Measurements from ENCODE around the gene ITPKB. TPM values are rescaled to one million over a fixed set of nuclear protein-coding genes. Genes with fewer than 3 reads are reported as not detected.
A peak's percentile ranks its signal among the peaks of the same experiment; 100 is the strongest.
"Not testable (repeated sequence)": the region's sequence is repeated elsewhere in the genome, so short reads cannot be mapped to it uniquely, and the experiment has no call there.

ITPKB gene
- total and polyA plus RNA-seq, 4 donors, result 2.1 to 31.8 (median 11.7) TPM

GRCh38 chr1:226747519-226748263, 8.6 kb upstream of the ITPKB start:
- H3K4me3 ChIP-seq (ENCODE audit: low read length in 2 of 2); H3K9me3 ChIP-seq (ENCODE audit: control insufficient read depth, low read length); ATAC-seq (ENCODE audit: low FRiP score); intact Hi-C loops (cut with DNase I); H3K4me1 ChIP-seq (ENCODE audit: control insufficient read depth in 1 of 2, insufficient read depth in 2 of 2, low read length in 2 of 2); H3K27ac ChIP-seq (ENCODE audit: low read depth in 1 of 2, low read length in 2 of 2); H3K27me3 ChIP-seq (ENCODE audit: control insufficient read depth in 1 of 2, insufficient read depth in 2 of 2, low read length in 1 of 2); DNase-seq; H3K36me3 ChIP-seq (ENCODE audit: control insufficient read depth in 1 of 2, insufficient read depth in 2 of 2, low read length in 1 of 2): not testable (repeated sequence)
- WGBS, 2 donors, result 95 to 97% methylated on average over 17 of the region's 17 CpGs

- ATAC-seq (ENCODE audit: low FRiP score) (no peak), DNase-seq (no peak)
- intact Hi-C loops (cut with DNase I), result no loop called here
- Histone ChIP-seq H3K27me3 (ENCODE audit: control insufficient read depth in 1 of 2, insufficient read depth in 2 of 2, low read length in 1 of 2) (no peaks in the 10 kb centered on the region), H3K27ac (ENCODE audit: low read depth in 1 of 2, low read length in 2 of 2) (no peak overlapping the region), H3K36me3 (ENCODE audit: control insufficient read depth in 1 of 2, insufficient read depth in 2 of 2, low read length in 1 of 2) (no peaks in the 10 kb centered on the region), H3K9me3 (ENCODE audit: control insufficient read depth, low read length) (no peaks in the 10 kb centered on the region), H3K4me3 (ENCODE audit: low read length in 2 of 2) (no peak overlapping the region), H3K4me1 (ENCODE audit: control insufficient read depth in 1 of 2, insufficient read depth in 2 of 2, low read length in 2 of 2) (no peaks in the 10 kb centered on the region)
These were observed 4.2 kb upstream of the ITPKB start for GRCh38 chr1:226743259-226743658.

GRCh38 chr1:226741009-226741408, 1.9 kb upstream of the ITPKB start:
- 87 to 88% methylated on average over 3 of the region's 3 CpGs for WGBS, 2 donors
- intact Hi-C loops (cut with DNase I), result no loop called here

GRCh38 chr1:226739696-226740065, 599 bp upstream of the ITPKB start:
- H3K27ac ChIP-seq (ENCODE audit: low read depth in 1 of 2, low read length in 2 of 2), result no peak overlapping the region
- H3K4me3 ChIP-seq (ENCODE audit: low read length in 2 of 2), result peak overlapping the region; percentile 16 to 69
- H3K36me3 ChIP-seq (ENCODE audit: control insufficient read depth in 1 of 2, insufficient read depth in 2 of 2, low read length in 1 of 2), result no peaks in the 10 kb centered on the region
- no peaks in the 10 kb centered on the region for H3K4me1 ChIP-seq (ENCODE audit: control insufficient read depth in 1 of 2, insufficient read depth in 2 of 2, low read length in 2 of 2)
- no peak for DNase-seq
- intact Hi-C loops (cut with DNase I), result loop anchor here (5.0 kb wide), 5 partner anchors 42 to 192 kb away; partner anchors contain the start of gene STUM (in 1 of the 2)
- 5 to 8% methylated on average over 3 of the region's 3 CpGs for WGBS, 2 donors
- no peaks in the 10 kb centered on the region for H3K27me3 ChIP-seq (ENCODE audit: control insufficient read depth in 1 of 2, insufficient read depth in 2 of 2, low read length in 1 of 2)
- no peak for ATAC-seq (ENCODE audit: low FRiP score)
- no peaks in the 10 kb centered on the region for H3K9me3 ChIP-seq (ENCODE audit: control insufficient read depth, low read length)

More at GRCh38 chr1:226741009-226741408, 1.9 kb upstream of the ITPKB start:
- H3K27me3 ChIP-seq (ENCODE audit: control insufficient read depth in 1 of 2, insufficient read depth in 2 of 2, low read length in 1 of 2), result no peaks in the 10 kb centered on the region
- no peak overlapping the region for H3K4me3 ChIP-seq (ENCODE audit: low read length in 2 of 2)
- DNase-seq (no peak), ATAC-seq (ENCODE audit: low FRiP score) (no peak)
- no peaks in the 10 kb centered on the region for H3K9me3 ChIP-seq (ENCODE audit: control insufficient read depth, low read length)
- no peak overlapping the region for H3K27ac ChIP-seq (ENCODE audit: low read depth in 1 of 2, low read length in 2 of 2)
- H3K36me3 ChIP-seq (ENCODE audit: control insufficient read depth in 1 of 2, insufficient read depth in 2 of 2, low read length in 1 of 2), result no peaks in the 10 kb centered on the region
- H3K4me1 ChIP-seq (ENCODE audit: control insufficient read depth in 1 of 2, insufficient read depth in 2 of 2, low read length in 2 of 2), result no peaks in the 10 kb centered on the region

- intact Hi-C loops (cut with DNase I), result loop anchor here (5.0 kb wide), 5 partner anchors 41 to 191 kb away; partner anchors contain the start of gene STUM (in 1 of the 2)
- DNase-seq (peak; percentile 61 to 81), ATAC-seq (ENCODE audit: low FRiP score) (peak; percentile 72)
- Histone ChIP-seq H3K9me3 (ENCODE audit: control insufficient read depth, low read length) (no peaks in the 10 kb centered on the region), H3K36me3 (ENCODE audit: control insufficient read depth in 1 of 2, insufficient read depth in 2 of 2, low read length in 1 of 2) (no peaks in the 10 kb centered on the region), H3K27ac (ENCODE audit: low read depth in 1 of 2, low read length in 2 of 2) (peak overlapping the region; percentile 23 to 34), H3K4me3 (ENCODE audit: low read length in 2 of 2) (peak overlapping the region; percentile 16 to 69), H3K27me3 (ENCODE audit: control insufficient read depth in 1 of 2, insufficient read depth in 2 of 2, low read length in 1 of 2) (no peaks in the 10 kb centered on the region), H3K4me1 (ENCODE audit: control insufficient read depth in 1 of 2, insufficient read depth in 2 of 2, low read length in 2 of 2) (no peaks in the 10 kb centered on the region)
- WGBS, 2 donors, result 0% methylated on average over 52 of the region's 52 CpGs
These were observed 574 bp downstream of the ITPKB start for GRCh38 chr1:226738421-226738994.

GRCh38 chr1:226737819-226738420, 1.2 kb downstream of the ITPKB start:
- Histone ChIP-seq H3K4me3 (ENCODE audit: low read length in 2 of 2) (peak overlapping the region; percentile 16 to 69), H3K9me3 (ENCODE audit: control insufficient read depth, low read length) (no peaks in the 10 kb centered on the region), H3K4me1 (ENCODE audit: control insufficient read depth in 1 of 2, insufficient read depth in 2 of 2, low read length in 2 of 2) (no peaks in the 10 kb centered on the region), H3K36me3 (ENCODE audit: control insufficient read depth in 1 of 2, insufficient read depth in 2 of 2, low read length in 1 of 2) (no peaks in the 10 kb centered on the region), H3K27ac (ENCODE audit: low read depth in 1 of 2, low read length in 2 of 2) (peak overlapping the region in 1 of 2 donors; percentile 34), H3K27me3 (ENCODE audit: control insufficient read depth in 1 of 2, insufficient read depth in 2 of 2, low read length in 1 of 2) (no peaks in the 10 kb centered on the region)
- WGBS, 2 donors, result 0 to 1% methylated on average over 49 of the region's 49 CpGs
- intact Hi-C loops (cut with DNase I), result loop anchor here (5.0 kb wide), 5 partner anchors 41 to 191 kb away; partner anchors contain the start of gene STUM (in 1 of the 2)
- DNase-seq, result peak; percentile 70 to 86
- peak; percentile 58 for ATAC-seq (ENCODE audit: low FRiP score)

- no peaks in the 10 kb centered on the region for H3K27me3 ChIP-seq (ENCODE audit: control insufficient read depth in 1 of 2, insufficient read depth in 2 of 2, low read length in 1 of 2)
- peak overlapping the region in 1 of 2 donors; percentile 2 for H3K27ac ChIP-seq (ENCODE audit: low read depth in 1 of 2, low read length in 2 of 2)
- H3K36me3 ChIP-seq (ENCODE audit: control insufficient read depth in 1 of 2, insufficient read depth in 2 of 2, low read length in 1 of 2), result no peaks in the 10 kb centered on the region
- WGBS, 2 donors, result 7 to 11% methylated on average over 67 to 89 of the region's 89 CpGs
- no peaks in the 10 kb centered on the region for H3K4me1 ChIP-seq (ENCODE audit: control insufficient read depth in 1 of 2, insufficient read depth in 2 of 2, low read length in 2 of 2)
- H3K9me3 ChIP-seq (ENCODE audit: control insufficient read depth, low read length), result no peaks in the 10 kb centered on the region
- intact Hi-C loops (cut with DNase I), result loop anchor here (5.0 kb wide), 5 partner anchors 40 to 190 kb away; partner anchors contain the start of gene STUM (in 1 of the 2)
- H3K4me3 ChIP-seq (ENCODE audit: low read length in 2 of 2), result peak overlapping the region; percentile 16 to 69
- ATAC-seq (ENCODE audit: low FRiP score) (peak; percentile 54), DNase-seq (peak; percentile 71 to 81)
These were observed 1.9 kb downstream of the ITPKB start for GRCh38 chr1:226736908-226737818.
